WERI-Rb-1 (cell line): ENCODE results near the gene RBMS3.

Experiments used
- DNase-seq: peaks from one replicate; pipeline ENCODE4 v3.0.0-alpha.2; 2020
- H3K27ac ChIP-seq: fragments of 250-450 bp; sonication (Bioruptor Pico); 2 replicates; pipeline ENCODE4 v1.5.1; 2020; ENCODE audit warnings: mild to moderate bottlenecking, moderate library complexity
- H3K27me3 ChIP-seq: fragments of 250-450 bp; sonication (Bioruptor Pico); 2 replicates; pipeline ENCODE4 v1.5.1; 2021; ENCODE audit warnings: mild to moderate bottlenecking, low read depth, moderate library complexity; ENCODE audit not compliant: insufficient read depth, severe bottlenecking
- H3K36me3 ChIP-seq: fragments of 250-450 bp; sonication (Bioruptor Pico); 2 replicates; pipeline ENCODE4 v1.5.1; 2020; ENCODE audit warnings: mild to moderate bottlenecking, moderate library complexity
- H3K4me3 ChIP-seq: 2 replicates; pipeline ENCODE4 v1.5.1; 2011; ENCODE audit warnings: low read depth, mild to moderate bottlenecking, control low read depth, low read length
- H3K9me3 ChIP-seq: fragments of 250-450 bp; sonication (Bioruptor Pico); 2 replicates; pipeline ENCODE4 v1.5.1; 2021; ENCODE audit warnings: mild to moderate bottlenecking, moderate library complexity; ENCODE audit not compliant: severe bottlenecking
- TF ChIP-seq, protein P1 (sequence below): IDR thresholded peaks from 2 replicates; pipeline ENCODE4 v1.5.1; 2011; ENCODE audit warnings: low read depth, mild to moderate bottlenecking, control low read depth, inconsistent platforms, low read length

The RBMS3 gene

DNA sequence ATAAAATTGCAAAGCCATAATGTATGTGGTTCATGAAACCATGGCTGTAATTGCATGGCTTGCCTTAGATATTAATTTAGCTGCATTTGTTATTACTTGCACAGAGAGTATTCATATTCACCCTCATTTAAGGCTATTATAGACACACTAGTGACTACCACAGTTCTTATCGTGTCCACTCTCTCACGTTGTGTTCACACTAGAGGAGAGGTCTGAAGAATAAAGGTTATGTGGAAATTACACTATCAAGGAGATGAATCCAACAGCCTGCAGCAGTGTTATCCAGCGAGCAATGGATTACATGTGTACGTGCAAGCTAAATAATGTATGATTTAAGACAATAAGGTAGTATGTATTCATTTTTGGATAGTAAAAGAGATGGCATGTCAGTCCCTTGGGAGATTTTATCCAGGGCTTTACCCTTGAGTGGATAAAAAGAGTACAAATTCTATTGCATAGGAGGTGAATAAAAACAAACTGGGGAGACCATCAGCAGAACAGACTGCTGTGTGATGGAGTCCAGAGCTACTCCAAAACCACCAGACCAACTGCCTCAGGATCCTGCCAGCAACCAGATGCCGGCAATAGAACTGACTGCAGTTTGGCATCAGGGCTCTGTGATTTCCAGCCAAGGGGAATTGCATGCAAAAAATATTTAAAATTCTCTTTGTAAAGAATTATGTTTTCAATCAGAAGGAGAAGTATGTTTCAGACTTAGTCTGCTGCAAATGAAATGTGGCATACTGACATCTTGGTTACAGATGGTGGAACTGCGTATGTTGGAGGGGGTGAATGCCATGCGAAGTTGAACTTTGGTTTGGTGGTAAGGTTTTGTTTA, 146.6 kb downstream of the RBMS3 start:
- no peak overlapping the region for H3K4me3 ChIP-seq
- no peaks in the 10 kb centered on the region for H3K9me3 ChIP-seq
- no peaks in the 10 kb centered on the region for H3K27me3 ChIP-seq
- TF ChIP-seq, protein P1, sequence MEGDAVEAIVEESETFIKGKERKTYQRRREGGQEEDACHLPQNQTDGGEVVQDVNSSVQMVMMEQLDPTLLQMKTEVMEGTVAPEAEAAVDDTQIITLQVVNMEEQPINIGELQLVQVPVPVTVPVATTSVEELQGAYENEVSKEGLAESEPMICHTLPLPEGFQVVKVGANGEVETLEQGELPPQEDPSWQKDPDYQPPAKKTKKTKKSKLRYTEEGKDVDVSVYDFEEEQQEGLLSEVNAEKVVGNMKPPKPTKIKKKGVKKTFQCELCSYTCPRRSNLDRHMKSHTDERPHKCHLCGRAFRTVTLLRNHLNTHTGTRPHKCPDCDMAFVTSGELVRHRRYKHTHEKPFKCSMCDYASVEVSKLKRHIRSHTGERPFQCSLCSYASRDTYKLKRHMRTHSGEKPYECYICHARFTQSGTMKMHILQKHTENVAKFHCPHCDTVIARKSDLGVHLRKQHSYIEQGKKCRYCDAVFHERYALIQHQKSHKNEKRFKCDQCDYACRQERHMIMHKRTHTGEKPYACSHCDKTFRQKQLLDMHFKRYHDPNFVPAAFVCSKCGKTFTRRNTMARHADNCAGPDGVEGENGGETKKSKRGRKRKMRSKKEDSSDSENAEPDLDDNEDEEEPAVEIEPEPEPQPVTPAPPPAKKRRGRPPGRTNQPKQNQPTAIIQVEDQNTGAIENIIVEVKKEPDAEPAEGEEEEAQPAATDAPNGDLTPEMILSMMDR: no peak
- no peak overlapping the region for H3K27ac ChIP-seq
- DNase-seq: no peak
- H3K36me3 ChIP-seq: no peaks in the 10 kb centered on the region

DNA sequence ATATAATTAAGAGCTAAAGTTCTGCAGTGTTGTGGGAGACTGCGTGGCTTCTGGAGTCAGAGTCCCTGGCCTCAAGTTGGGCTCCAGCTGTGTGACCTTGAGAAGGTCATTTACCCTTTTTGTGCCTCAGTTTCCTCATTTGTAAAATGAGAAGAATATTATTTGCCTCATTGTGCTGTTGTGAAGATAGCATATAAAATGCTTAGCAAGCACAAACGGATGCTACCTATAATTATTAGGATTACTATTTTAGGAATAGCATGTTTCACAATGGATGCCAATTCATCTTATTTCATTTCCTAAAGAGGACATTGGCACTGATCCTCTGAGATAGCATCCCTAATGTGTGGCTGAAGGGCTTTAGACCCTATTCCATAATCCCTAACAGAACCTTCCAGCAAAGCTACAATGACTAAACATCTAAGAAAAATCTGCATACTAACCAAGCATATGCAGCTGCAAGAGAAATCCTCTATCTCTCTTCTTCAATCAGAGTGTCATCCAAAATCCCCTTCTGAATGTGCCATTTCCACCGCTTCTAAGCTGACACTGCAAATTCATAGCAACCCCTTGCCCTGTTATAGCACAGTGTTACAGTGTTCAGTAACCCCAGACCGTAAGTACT, 148.3 kb downstream of the RBMS3 start:
- Histone ChIP-seq H3K27me3 (no peaks in the 10 kb centered on the region), H3K9me3 (no peaks in the 10 kb centered on the region), H3K36me3 (no peaks in the 10 kb centered on the region), H3K27ac (no peak overlapping the region), H3K4me3 (no peak overlapping the region)
- no peak for DNase-seq
- TF ChIP-seq, protein P1: no peak

DNA sequence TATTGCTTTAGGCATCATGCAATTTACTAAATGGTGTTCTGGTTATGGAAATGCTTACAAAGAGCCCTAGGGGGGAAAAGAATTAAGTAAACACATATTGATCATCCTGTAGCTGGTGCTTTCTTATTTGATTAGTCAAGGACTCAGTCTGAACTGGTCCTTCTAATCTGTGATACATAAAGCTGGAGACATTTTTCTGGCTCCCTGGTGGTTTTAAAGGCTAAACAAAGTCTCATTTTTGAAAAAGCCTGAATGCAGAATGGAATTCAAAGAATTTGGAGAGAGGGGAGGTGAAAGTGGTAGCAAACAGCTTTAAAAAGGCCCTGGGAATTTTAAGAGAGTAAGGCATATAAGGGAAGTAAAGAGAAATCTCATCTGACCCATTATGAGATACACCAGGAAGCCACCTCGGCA, 149.7 kb downstream of the RBMS3 start:
- Histone ChIP-seq H3K9me3 (no peaks in the 10 kb centered on the region), H3K27me3 (no peaks in the 10 kb centered on the region), H3K4me3 (no peak overlapping the region), H3K27ac (no peak overlapping the region), H3K36me3 (no peaks in the 10 kb centered on the region)
- TF ChIP-seq, protein P1: no peak
- DNase-seq: no peak

DNA sequence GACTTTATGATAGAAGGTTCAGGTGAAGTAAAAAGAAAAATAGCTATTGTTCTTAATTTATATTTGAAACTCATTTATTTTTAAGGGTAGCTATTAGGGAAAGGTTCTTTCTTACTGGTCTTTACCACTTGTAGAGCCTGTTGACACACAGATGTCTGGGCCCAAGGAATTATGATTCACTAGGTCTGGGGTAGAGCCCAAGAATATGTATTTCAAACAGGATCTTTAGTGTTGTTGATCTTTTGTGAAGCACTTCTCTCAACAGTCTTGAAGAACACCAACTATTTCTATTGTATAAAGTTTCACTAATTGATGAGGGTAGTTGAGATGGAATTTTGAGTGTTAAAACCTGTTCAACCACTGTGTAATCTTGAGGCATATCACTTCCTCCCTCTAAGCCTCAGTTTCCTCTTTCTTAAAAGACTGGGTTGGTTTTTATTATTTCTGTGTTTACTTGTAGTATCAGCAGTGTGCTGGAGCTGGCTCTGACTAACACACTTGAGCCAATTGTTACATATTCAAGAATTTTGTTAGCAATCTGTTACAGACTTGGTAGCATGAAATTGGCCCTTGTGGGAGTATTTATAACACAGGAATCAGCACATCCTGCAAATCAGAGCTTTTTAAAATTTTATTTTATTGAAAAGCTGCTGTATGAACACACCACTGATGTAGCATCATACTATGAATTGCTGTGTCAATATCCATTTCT, 155.9 kb downstream of the RBMS3 start:
- no peak overlapping the region for H3K4me3 ChIP-seq
- no peaks in the 10 kb centered on the region for H3K27me3 ChIP-seq
- DNase-seq: no peak
- no peaks in the 10 kb centered on the region for H3K9me3 ChIP-seq
- no peaks in the 10 kb centered on the region for H3K36me3 ChIP-seq
- no peak overlapping the region for H3K27ac ChIP-seq
- TF ChIP-seq, protein P1: no peak

DNA sequence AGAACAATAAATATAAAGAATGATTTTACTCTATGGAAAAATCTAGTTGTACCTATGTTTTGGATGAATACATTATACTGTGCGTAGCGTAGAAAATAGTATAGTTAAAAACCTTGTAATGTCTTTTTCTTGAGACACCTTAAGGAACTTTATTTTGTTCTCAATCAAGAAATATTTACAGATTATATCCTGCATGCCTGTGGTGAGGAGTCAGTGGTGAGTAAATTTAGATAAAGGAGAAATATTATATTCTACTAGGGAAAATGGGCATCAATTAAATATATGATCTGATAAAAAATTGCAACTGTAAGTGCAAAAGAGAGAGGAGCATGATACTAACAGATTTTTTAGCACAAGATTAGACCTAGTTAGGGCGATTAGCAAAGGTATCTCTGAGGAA, 157.7 kb downstream of the RBMS3 start:
- H3K36me3 ChIP-seq: no peaks in the 10 kb centered on the region
- no peaks in the 10 kb centered on the region for H3K9me3 ChIP-seq
- H3K27ac ChIP-seq: no peak overlapping the region

More for the DNA sequence above, 157.7 kb downstream of the RBMS3 start:
- Histone ChIP-seq H3K27me3 (no peaks in the 10 kb centered on the region), H3K4me3 (no peak overlapping the region)
- DNase-seq: no peak
- TF ChIP-seq, protein P1: no peak
